ENCODE measurements around the gene BTD.
"Not testable (repeated sequence)": the region's sequence is repeated elsewhere in the genome, so short reads cannot be mapped to it uniquely, and the experiment has no call there.

BTD gene

DNA sequence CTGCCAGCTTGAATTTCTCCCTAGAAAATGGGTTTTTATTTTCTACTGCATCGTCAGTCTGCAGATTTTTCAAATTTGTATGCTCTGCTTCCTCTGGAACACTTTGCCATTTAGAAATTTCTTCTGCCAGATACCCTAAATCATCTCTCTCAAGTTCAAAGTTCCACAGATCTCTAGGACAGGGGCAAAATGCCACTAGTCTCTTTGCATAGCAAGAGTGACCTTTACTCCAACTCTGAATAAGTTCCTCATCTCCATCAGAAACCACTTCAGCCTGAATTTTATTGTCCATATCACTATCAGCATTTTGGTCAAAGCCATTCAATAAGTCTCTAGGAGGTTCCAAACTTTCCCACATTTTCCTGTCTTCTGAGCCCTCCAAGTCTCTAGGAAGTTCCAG lies 3.0 kb downstream of the BTD start:
- DNase-seq (ENCODE audit: low read depth), result not testable (repeated sequence)

DNA sequence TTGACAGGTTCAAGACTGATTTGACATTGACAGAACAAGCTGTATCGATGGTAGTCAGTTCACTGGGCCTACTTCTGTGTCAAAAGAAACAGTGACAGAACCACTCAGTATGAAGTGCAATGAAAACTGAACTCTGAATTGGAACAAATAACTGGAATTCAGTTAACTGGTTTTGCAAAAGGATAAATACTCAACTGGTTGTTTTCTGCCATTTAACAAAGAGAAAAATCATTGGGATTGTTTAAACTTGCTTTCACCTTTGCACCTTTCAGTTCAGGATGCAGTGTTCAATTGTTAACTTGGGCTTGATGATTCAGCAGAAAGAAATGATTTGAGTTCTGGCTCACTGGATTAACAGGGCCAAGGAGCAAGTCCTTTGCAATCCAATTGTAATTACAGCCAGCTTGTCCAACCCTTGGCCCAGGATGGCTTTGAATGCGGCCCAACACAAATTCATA lies 4.9 kb downstream of the BTD start:
- DNase-seq (ENCODE audit: low read depth), result no peak

DNA sequence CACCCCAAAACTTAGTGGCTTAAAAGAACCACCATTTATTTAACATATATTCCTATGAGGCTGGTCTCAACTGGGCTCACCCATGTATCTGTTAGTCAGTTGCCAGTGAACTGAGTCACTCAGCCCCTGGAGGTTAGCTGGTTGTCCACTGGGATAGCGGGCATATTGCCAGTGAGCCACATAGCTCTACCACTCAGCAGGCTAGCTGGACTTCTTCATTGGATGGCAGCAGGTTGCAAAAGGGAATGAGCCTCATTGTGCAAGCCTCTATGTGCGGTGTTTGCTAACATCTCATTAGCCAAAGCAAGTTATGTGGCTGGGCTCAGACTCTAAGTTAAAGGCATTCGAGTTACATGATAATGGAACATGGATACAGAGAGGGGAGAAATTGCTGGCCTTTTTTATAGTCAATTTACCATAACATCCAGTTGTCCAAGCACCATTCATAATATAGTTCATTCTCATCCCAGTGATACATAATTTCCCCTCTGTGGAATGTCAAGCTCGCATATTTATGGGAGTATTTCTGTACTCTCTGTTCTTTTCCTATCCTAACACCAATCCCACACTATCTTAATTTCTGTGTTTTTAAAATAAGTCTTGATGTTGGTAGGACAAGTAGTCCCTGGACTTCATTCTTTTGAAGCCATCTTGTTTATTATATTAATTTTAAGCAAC lies 8.7 kb downstream of the BTD start:
- no peak for DNase-seq (ENCODE audit: low read depth)

- DNase-seq (ENCODE audit: low read depth), result no peak
Measured at GRCh38 chr3:15611018-15611417, 9.5 kb downstream of the BTD start.

- DNase-seq (ENCODE audit: low read depth), result no peak
Measured at GRCh38 chr3:15612001-15612400, 10.5 kb downstream of the BTD start.

DNA sequence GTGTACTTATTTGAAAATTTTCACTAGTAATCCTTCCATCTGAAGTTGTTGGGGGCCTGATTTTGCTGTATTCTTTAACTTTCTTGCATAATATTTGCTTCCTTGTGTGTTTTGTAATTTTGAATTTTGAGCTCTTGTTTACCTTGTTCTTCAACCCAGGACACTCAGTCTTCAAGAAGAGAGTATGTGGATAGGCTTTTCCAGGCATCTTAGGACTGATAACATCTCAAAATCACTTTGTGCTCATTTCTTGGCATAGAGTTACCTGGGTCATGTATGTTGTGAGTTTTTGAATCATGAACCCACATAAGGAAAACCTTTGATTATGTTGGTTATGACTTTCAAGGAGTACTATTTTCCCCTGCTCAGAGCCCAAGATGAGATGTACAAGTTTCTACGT lies 13.4 kb downstream of the BTD start:
- no peak for DNase-seq (ENCODE audit: low read depth)

GRCh38 chr3:15616053-15616452 lies 14.5 kb downstream of the BTD start:
- DNase-seq (ENCODE audit: low read depth), result no peak

GRCh38 chr3:15619659-15620464 lies 18.3 kb downstream of the BTD start:
- DNase-seq (ENCODE audit: low read depth), result not testable (repeated sequence)

- no peak for DNase-seq (ENCODE audit: low read depth)
Measured at GRCh38 chr3:15623535-15624440, 22.2 kb downstream of the BTD start.

- DNase-seq (ENCODE audit: low read depth), result no peak
Measured at GRCh38 chr3:15628967-15629366, 27.4 kb downstream of the BTD start.

DNA sequence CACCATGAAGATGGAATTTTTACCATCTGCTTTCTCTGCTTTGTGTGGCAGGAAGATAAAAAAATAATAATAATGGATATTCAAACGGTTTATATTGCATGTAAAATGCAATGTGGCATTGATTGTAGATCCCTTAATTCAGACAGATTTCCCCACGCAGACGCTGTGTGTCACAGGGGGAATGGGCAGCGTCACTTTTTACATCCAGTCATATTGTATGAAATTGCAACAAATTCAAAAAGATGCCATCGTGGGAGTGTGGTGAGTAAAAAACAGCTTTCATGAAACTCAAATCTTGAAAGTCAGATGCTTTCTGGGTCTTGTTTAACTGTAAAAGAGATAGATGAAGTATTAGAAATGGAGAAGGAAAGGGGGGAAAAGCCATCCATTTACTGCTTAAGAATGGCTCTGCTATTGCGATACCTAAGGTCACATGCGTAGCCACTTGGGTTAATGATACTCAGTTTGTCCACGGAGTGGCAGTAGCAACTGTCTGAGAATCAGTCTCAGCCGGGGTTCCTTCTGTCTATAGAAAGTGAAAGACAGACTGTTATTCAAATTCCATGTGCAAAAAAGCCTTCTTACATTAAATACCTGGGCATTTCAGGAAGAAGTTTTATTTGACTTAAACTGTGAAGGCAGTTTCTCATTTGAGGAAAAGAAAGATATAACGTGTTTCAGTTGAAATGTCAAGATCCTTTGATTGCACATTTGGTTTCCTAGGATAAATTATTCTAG lies 28.5 kb downstream of the BTD start:
- DNase-seq (ENCODE audit: low read depth), result peak; percentile 27

GRCh38 chr3:15630646-15631350 lies 29.3 kb downstream of the BTD start:
- no peak for DNase-seq (ENCODE audit: low read depth)

DNA sequence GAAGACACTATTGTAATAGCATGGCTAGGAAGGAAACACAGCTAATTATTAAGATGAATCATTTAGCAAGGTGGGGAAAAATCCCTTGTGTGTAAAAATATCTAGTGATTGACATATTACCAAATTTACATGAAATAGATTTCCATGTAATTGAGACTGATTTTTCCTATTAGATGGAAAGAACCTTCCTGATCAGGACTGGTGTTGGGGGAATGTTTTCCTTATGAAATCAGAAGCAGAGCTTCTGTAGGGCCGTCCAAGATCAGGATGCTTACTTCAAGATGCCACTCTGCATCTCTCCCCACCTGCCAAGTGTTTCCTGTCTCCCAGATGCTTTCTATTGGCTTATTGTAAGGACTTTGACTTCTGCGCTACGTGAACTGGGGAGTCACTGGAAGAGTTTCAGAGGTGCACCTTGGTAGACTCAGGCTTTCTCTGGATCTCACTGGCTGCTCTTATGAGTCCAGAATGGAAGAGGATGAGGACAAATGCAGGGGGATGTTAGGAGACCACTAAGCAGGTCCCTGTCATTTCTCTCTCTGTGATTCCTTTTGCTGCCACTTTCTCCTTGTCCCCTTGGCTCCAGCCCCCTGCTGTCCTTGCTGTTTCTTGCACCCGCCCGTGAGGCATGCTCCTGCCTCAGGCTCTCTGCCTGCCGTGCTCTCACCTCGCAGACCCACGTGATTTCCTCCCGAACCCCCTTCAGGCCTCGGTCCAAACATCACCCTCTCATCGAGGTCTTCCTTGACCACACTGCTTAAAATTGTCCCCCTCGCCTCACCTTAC lies 30.1 kb downstream of the BTD start:
- DNase-seq (ENCODE audit: low read depth), result no peak

DNA sequence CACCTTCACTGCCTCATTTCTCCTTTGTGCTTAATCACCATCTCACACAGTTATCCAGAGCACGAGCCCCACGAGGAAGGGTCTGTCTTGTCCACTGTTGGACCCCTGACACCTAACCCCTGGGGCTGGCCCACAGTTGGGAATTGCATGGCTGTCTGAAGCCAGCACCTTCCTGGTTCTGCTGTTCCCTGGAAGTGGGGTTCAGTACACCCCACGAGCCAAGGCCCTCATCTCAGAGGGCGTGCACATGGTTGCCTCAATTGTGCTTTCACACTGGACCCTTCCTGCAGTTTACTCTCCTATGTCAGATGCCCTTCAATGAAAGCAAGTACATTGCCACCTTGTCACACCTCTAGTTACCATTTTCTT lies 30.7 kb downstream of the BTD start:
- no peak for DNase-seq (ENCODE audit: low read depth)

DNA sequence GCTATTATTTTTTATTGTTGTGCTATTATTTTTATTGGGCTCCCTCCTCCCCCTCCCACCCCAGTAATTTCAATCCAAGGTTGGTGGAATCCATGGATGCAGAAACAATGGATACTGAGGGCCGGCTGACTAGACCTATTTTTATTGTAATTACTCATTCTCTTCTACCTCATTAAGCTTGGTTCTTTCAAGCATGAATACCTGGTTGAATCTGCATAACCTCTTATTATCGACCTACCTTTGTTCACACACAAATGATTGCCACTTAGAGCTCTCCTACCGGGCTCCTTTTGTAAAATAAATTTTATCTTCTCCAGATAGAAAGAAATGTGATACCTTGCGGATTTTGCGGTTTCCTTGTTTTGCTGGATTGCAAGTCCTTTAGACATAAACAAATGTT lies 31.6 kb downstream of the BTD start:
- DNase-seq (ENCODE audit: low read depth), result no peak

- DNase-seq (ENCODE audit: low read depth), result no peak
Measured at GRCh38 chr3:15633766-15634598, 32.4 kb downstream of the BTD start.

DNA sequence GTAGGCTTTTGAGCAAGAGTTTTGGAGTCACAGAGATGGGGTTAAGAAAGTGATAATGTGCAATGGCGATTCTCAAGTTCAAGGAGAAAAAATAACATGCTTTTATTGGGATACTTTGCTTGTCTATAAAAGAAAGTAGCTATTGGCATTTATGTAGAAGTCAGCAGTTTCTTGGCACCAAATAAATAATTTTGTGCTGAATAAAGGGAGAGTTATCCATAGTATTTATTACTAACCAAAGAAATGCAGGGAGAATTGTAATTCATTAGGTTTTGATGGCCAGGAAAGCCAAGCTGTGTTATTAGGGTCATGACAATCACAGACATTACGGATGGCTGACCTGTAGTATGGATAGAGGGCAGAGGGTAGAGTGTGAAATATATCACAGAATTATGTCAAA lies 33.1 kb downstream of the BTD start:
- no peak for DNase-seq (ENCODE audit: low read depth)

- no peak for DNase-seq (ENCODE audit: low read depth)
Measured at GRCh38 chr3:15635121-15635661, 33.6 kb downstream of the BTD start.

DNA sequence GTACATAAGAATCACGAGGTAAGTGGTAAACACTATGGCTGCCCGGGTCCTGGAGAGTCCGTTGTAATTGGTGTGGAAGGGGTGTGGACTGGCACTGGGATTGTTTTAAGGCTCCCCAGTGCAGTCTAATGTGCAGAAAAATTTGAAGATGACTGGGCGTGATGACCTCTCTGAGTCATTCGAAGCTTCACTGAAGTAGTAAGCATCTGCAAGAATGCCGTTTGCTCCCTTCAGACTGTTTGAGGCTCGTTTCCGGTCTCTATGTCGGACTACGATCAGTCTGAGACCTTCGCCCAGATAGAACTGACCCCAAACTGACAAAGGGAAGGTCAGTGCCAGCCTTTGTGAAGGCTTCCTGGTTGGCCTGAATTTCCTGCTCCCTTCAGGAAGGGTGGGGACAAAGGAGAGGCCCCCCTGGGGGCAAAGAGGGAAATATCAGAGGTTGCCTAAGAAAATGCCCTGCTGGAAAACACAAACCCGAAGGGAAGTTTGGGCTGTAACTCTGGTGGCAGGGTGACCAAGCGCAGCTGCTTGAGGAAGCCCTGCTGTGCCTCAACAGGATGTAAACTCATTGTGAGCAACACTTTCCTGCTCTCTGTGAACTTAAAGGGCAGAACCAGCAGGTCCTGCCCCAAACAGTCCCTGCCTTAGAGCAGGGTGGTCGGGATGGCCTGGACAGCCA lies 34.6 kb downstream of the BTD start:
- DNase-seq (ENCODE audit: low read depth), result no peak
